Gastroesophageal sphincter (tissue), 4 donors: ENCODE data around the gene TNFRSF6B. TPM values are rescaled to one million over a fixed set of nuclear protein-coding genes. Genes with fewer than 3 reads are reported as not detected.
"Not testable (repeated sequence)": the region's sequence is repeated elsewhere in the genome, so short reads cannot be mapped to it uniquely, and the experiment has no call there.

Source experiments
- ATAC-seq: fragments of 150-250 bp; one replicate; pipeline ENCODE4 v1.9.1; 2016; ENCODE audit warnings: mild to moderate bottlenecking, moderate library complexity
- H3K27ac ChIP-seq, 4 donors: fragments of 200-600 bp; sonication (generic) in 3 of 4; 1 replicate in 3 of 4; 2 replicates in 1 of 4; pipeline ENCODE4 v1.5.1; 2016 to 2019
- H3K27me3 ChIP-seq: fragments of 200-600 bp; sonication (generic); one replicate; pipeline ENCODE4 v1.5.1; 2019
- H3K36me3 ChIP-seq, 2 donors: fragments of 200-600 bp; sonication (generic); one replicate each; pipeline ENCODE4 v1.5.1; 2019; ENCODE audit warnings: control low read depth in 1 of 2
- H3K4me1 ChIP-seq, 3 donors: fragments of 200-600 bp; sonication (generic); 1 replicate in 2 of 3; 2 replicates in 1 of 3; pipeline ENCODE4 v1.5.1; 2016 to 2019; ENCODE audit warnings: control low read depth in 2 of 3
- H3K4me3 ChIP-seq, 2 donors: fragments of 200-600 bp; sonication (generic); one replicate each; pipeline ENCODE4 v1.5.1; 2019; ENCODE audit warnings: mild to moderate bottlenecking in 1 of 2, moderate library complexity in 1 of 2
- H3K9me3 ChIP-seq, 3 donors: fragments of 200-600 bp; sonication (generic); one replicate each; pipeline ENCODE4 v1.5.1; 2017 to 2019; ENCODE audit warnings: control low read depth in 2 of 3
- CTCF ChIP-seq, 4 experiments: fragments of 200-600 bp in 2 of 4; fragments of 450-650 bp in 2 of 4; sonication (generic) in 1 of 4; IDR thresholded peaks; one replicate each; pipeline ENCODE4 v1.5.1; 2017 to 2019; ENCODE audit warnings: antibody characterized with exemption in 4 of 4, mild to moderate bottlenecking in 2 of 4, moderate library complexity in 2 of 4
- EP300 ChIP-seq: sonication (generic); formaldehyde crosslinking; IDR thresholded peaks from one replicate; pipeline ENCODE4 v1.6.1; 2017; ENCODE audit warnings: antibody characterized with exemption, mild to moderate bottlenecking
- POLR2A ChIP-seq, 2 donors: fragments of 450-650 bp; IDR thresholded peaks; one replicate each; pipeline ENCODE4 v1.6.1; 2017; ENCODE audit warnings: antibody characterized with exemption in 2 of 2, mild to moderate bottlenecking in 2 of 2, moderate library complexity in 1 of 2
- POLR2AphosphoS5 ChIP-seq: sonication (generic); formaldehyde crosslinking; IDR thresholded peaks from one replicate; pipeline ENCODE4 v1.6.1; 2017; ENCODE audit warnings: antibody characterized with exemption
- WGBS, 2 donors: methylation state at CpG; one replicate each; pipeline ENCODE4 v1.1.5; 2018; ENCODE audit warnings: low coverage in 1 of 2; 5-methylcytosine and 5-hydroxymethylcytosine counted together
- total RNA-seq, 4 donors: library from RNA; depleted of rRNA; stranded (reverse); fragments of >200 nt; gene quantifications; one replicate each; pipeline ENCODE4 v1.1.0, GENCODE V29; 2016

Gene TNFRSF6B
- total RNA-seq: 10 to 100 TPM in 3 of 4 donors, 1 to 10 TPM in 1; 8.9 to 27.8 (median 15.4) TPM

DNA sequence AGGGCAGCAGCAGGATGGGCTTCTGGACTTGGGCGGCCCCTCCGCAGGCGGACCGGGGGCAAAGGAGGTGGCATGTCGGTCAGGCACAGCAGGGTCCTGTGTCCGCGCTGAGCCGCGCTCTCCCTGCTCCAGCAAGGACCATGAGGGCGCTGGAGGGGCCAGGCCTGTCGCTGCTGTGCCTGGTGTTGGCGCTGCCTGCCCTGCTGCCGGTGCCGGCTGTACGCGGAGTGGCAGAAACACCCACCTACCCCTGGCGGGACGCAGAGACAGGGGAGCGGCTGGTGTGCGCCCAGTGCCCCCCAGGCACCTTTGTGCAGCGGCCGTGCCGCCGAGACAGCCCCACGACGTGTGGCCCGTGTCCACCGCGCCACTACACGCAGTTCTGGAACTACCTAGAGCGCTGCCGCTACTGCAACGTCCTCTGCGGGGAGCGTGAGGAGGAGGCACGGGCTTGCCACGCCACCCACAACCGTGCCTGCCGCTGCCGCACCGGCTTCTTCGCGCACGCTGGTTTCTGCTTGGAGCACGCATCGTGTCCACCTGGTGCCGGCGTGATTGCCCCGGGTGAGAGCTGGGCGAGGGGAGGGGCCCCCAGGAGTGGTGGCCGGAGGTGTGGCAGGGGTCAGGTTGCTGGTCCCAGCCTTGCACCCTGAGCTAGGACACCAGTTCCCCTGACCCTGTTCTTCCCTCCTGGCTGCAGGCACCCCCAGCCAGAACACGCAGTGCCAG lies at the start of gene TNFRSF6B:
Gene TNFRSF6B (plus strand): TSS at position 25 of the 729 bp plus-strand sequence. CDS start 116 bp downstream, at position 141.
- ATAC-seq: no peak
- Histone ChIP-seq H3K27me3 (no peaks in the 10 kb centered on the region), H3K27ac (peak within 1 kb of the TSS in 3 of 4 donors; percentile 14 to 22 (median 19)), H3K4me3 (peak within 1 kb of the TSS in 1 of 2 donors; percentile 39), H3K36me3 (peaks cover 0 to 51% of the 10 kb centered on the region in 2 donors), H3K9me3 (no peaks in the 10 kb centered on the region), H3K4me1 (peaks cover 0 to 55% (median 33%) of the 10 kb centered on the region in 3 donors)
- no peak for TF ChIP-seq CTCF (IDR thresholded peaks at IDR 0.05)
- TF ChIP-seq POLR2AphosphoS5: peak; percentile 9
- TF ChIP-seq EP300: no peak
- TF ChIP-seq POLR2A (IDR thresholded peaks at IDR 0.05): peak in 1 of 2 donors; percentile 11
- no CpG with 5 or more reads among the region's 52 CpGs for WGBS, 2 donors

- H3K4me3 ChIP-seq: no peak overlapping the region
- 73 to 95% methylated on average over 3 to 6 of the region's 6 CpGs for WGBS, 2 donors
- ATAC-seq: no peak
Measured at GRCh38 chr20:63648190-63648589, 48.3 kb upstream of the TNFRSF6B start.

DNA sequence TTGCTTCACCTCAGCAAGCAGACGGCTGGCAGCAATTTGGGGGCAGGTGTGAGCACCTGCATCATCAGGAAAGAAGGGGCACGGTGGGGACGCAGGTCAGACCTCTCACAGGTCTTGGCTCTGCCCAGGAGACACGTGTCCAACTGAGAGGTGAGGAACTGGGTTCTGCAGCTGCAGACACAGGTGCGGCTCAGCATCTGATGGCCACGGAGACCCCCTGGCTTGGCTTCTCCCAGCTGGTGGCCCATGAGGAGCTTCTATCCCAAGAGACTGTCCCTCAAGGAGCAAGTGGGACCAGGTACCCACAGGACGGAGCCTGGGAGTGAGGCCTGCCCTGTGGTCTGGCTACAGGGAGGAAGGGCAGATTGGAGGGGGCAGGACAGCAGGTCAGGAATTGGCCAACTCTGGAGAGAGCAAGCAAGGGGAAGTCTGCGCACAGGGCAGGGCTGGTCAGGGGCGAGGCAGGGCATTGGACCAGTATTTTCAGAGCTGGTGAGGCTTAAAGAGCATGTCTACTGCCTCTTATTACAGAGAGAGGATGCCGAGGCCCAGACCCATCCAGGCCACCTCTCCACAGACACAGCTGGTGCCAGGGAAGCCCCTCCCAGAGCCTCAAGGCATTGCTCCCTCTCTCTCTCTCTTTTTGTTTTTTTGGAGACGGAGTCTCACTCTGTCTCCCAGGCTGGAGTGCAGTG lies 47.4 kb upstream of the TNFRSF6B start:
- TF ChIP-seq POLR2AphosphoS5: no peak
- TF ChIP-seq CTCF (IDR thresholded peaks at IDR 0.05): no peak
- TF ChIP-seq POLR2A (IDR thresholded peaks at IDR 0.05): no peak
- TF ChIP-seq EP300: no peak
- H3K27ac ChIP-seq: no peak overlapping the region
- WGBS, 2 donors: 91 to 100% methylated on average over 1 to 6 of the region's 11 CpGs
- H3K4me3 ChIP-seq: no peak overlapping the region
- ATAC-seq: no peak
- no peaks in the 10 kb centered on the region for H3K36me3 ChIP-seq
- H3K4me1 ChIP-seq: peaks cover 0 to 30% (median 16%) of the 10 kb centered on the region in 3 donors
- H3K9me3 ChIP-seq: no peaks in the 10 kb centered on the region
- no peaks in the 10 kb centered on the region for H3K27me3 ChIP-seq

More at GRCh38 chr20:63648190-63648589, 48.3 kb upstream of the TNFRSF6B start:
- H3K27ac ChIP-seq: no peak overlapping the region
- H3K27me3 ChIP-seq: no peaks in the 10 kb centered on the region
- no peaks in the 10 kb centered on the region for H3K36me3 ChIP-seq
- TF ChIP-seq EP300 (no peak), POLR2AphosphoS5 (no peak), CTCF (IDR thresholded peaks at IDR 0.05) (no peak), POLR2A (IDR thresholded peaks at IDR 0.05) (no peak)
- no peaks in the 10 kb centered on the region for H3K9me3 ChIP-seq
- H3K4me1 ChIP-seq: peaks cover 0 to 22% (median 12%) of the 10 kb centered on the region in 3 donors

DNA sequence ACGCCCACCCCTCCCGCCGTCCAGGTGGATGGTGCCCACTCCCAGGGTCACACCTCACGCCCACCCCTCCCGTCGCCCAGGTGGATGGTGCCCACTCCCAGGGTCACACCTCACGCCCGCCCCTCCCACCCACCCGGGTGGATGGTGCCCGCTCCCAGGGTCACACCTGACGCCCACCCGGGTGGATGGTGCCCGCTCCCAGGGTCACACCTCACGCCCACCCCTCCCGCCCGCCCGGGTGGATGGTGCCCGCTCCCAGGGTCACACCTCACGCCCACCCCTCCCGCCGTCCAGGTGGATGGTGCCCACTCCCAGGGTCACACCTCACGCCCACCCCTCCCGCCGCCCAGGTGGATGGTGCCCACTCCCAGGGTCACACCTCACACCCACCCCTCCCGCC lies 46.0 kb upstream of the TNFRSF6B start:
- H3K4me1 ChIP-seq: peaks cover 0 to 36% (median 16%) of the 10 kb centered on the region in 3 donors
- not testable (repeated sequence) for H3K4me3 ChIP-seq, H3K36me3 ChIP-seq, H3K27me3 ChIP-seq, H3K9me3 ChIP-seq, H3K27ac ChIP-seq, ATAC-seq
- WGBS, 2 donors: no CpG with 5 or more reads among the region's 25 CpGs

GRCh38 chr20:63651942-63652191 lies 44.6 kb upstream of the TNFRSF6B start:
- peak overlapping the region in 1 of 2 donors; percentile 73 for H3K4me3 ChIP-seq
- peaks cover 0 to 41% (median 16%) of the 10 kb centered on the region in 3 donors for H3K4me1 ChIP-seq
- no CpG with 5 or more reads among the region's 11 CpGs for WGBS, 2 donors
- H3K27me3 ChIP-seq: no peaks in the 10 kb centered on the region
- ATAC-seq: no peak
- H3K36me3 ChIP-seq: no peaks in the 10 kb centered on the region
- peak overlapping the region in 1 of 4 donors; percentile 82 for H3K27ac ChIP-seq
- TF ChIP-seq EP300 (no peak), POLR2AphosphoS5 (no peak), POLR2A (IDR thresholded peaks at IDR 0.05) (no peak), CTCF (IDR thresholded peaks at IDR 0.05) (no peak)
- no peaks in the 10 kb centered on the region for H3K9me3 ChIP-seq
